HepG2 (cell line): ENCODE measurements around the gene PIGR. TPM values are rescaled to one million over a fixed set of nuclear protein-coding genes. Genes with fewer than 3 reads are reported as not detected.

ENCODE experiments used
- BORCS8-MEF2B ChIP-seq: sonication (generic); formaldehyde crosslinking; IDR thresholded peaks from 2 replicates; pipeline ENCODE4 v1.8.0; 2022; ENCODE audit warnings: mild to moderate bottlenecking, missing genetic modification reagents
- CHCHD3 ChIP-seq: sonication (generic); formaldehyde crosslinking; IDR thresholded peaks from 2 replicates; pipeline ENCODE4 v1.8.0; 2022; ENCODE audit warnings: mild to moderate bottlenecking, missing genetic modification reagents, moderate library complexity
- CHD2 ChIP-seq: IDR thresholded peaks from 2 replicates; pipeline ENCODE4 v1.6.1; 2011; ENCODE audit warnings: low read depth, low read length, improper control_type of control experiment
- CSRNP1 ChIP-seq: sonication (generic); formaldehyde crosslinking; IDR thresholded peaks from 2 replicates; pipeline ENCODE4 v1.8.1; 2023; ENCODE audit warnings: mild to moderate bottlenecking, missing genetic modification reagents
- FOXK1 ChIP-seq: sonication (generic); formaldehyde crosslinking; IDR thresholded peaks from 2 replicates; pipeline ENCODE4 v1.4.0; 2020; ENCODE audit warnings: low read depth, missing genetic modification reagents, borderline replicate concordance
- HES4 ChIP-seq: sonication (generic); formaldehyde crosslinking; IDR thresholded peaks from 2 replicates; pipeline ENCODE4 v1.9.0; 2021; ENCODE audit warnings: mild to moderate bottlenecking, missing genetic modification reagents, borderline replicate concordance
- MYNN ChIP-seq: sonication (generic); formaldehyde crosslinking; IDR thresholded peaks from 2 replicates; pipeline ENCODE4 v1.4.0; 2020; ENCODE audit warnings: mild to moderate bottlenecking, low read depth, missing genetic modification reagents
- NFRKB ChIP-seq: fragments of 450-650 bp; IDR thresholded peaks from 2 replicates; pipeline ENCODE4 v1.6.1; 2017
- REL ChIP-seq: sonication (generic); formaldehyde crosslinking; conservative IDR thresholded peaks from 2 replicates; pipeline ENCODE4 v1.8.0; 2022; ENCODE audit warnings: mild to moderate bottlenecking, missing genetic modification reagents, moderate library complexity
- SMAD3 ChIP-seq: sonication (generic); formaldehyde crosslinking; IDR thresholded peaks from 2 replicates; pipeline ENCODE4 v1.4.0; 2020; ENCODE audit warnings: missing genetic modification reagents
- SMARCE1 ChIP-seq: fragments of 450-650 bp; IDR thresholded peaks from 2 replicates; pipeline ENCODE4 v1.6.1; 2017; ENCODE audit warnings: borderline replicate concordance
- SRF ChIP-seq: IDR thresholded peaks from 2 replicates; pipeline ENCODE4 v1.6.1; 2011; ENCODE audit warnings: mild to moderate bottlenecking, low read depth, low read length, moderate library complexity
- TCF7L2 ChIP-seq: IDR thresholded peaks from 2 replicates; pipeline ENCODE4 v1.6.1; 2011; ENCODE audit warnings: mild to moderate bottlenecking, low read depth, low read length, moderate library complexity
- TEAD2 ChIP-seq: sonication (generic); formaldehyde crosslinking; IDR thresholded peaks from 2 replicates; pipeline ENCODE4 v1.9.0; 2021; ENCODE audit warnings: missing genetic modification reagents
- TOE1 ChIP-seq: sonication (generic); formaldehyde crosslinking; IDR thresholded peaks from 2 replicates; pipeline ENCODE4 v1.4.0; 2020; ENCODE audit warnings: mild to moderate bottlenecking, missing genetic modification reagents
- TRIM24 ChIP-seq: sonication (generic); formaldehyde crosslinking; IDR thresholded peaks from 2 replicates; pipeline ENCODE4 v1.8.0; 2022; ENCODE audit warnings: mild to moderate bottlenecking, missing genetic modification reagents
- YEATS4 ChIP-seq: sonication (generic); formaldehyde crosslinking; IDR thresholded peaks from 2 replicates; pipeline ENCODE4 v1.4.0; 2020; ENCODE audit warnings: missing genetic modification reagents, borderline replicate concordance
- ZFX ChIP-seq: sonication (generic); formaldehyde crosslinking; IDR thresholded peaks from 2 replicates; pipeline ENCODE4 v1.4.0; 2020; ENCODE audit warnings: mild to moderate bottlenecking, low read depth, missing genetic modification reagents, moderate library complexity
- ZIK1 ChIP-seq: sonication (generic); formaldehyde crosslinking; IDR thresholded peaks from 2 replicates; pipeline ENCODE4 v1.5.0; 2020; ENCODE audit warnings: mild to moderate bottlenecking, low read depth, missing genetic modification reagents, borderline replicate concordance
- ZNF101 ChIP-seq: sonication (generic); formaldehyde crosslinking; IDR thresholded peaks from 2 replicates; pipeline ENCODE4 v1.4.0; 2020; ENCODE audit warnings: mild to moderate bottlenecking, low read depth, missing genetic modification reagents, borderline replicate concordance
- ZNF337 ChIP-seq: sonication (generic); formaldehyde crosslinking; IDR thresholded peaks from 2 replicates; pipeline ENCODE4 v1.5.1; 2020; ENCODE audit warnings: missing genetic modification reagents, low read depth, mild to moderate bottlenecking, borderline replicate concordance
- ZNF572 ChIP-seq: sonication (generic); formaldehyde crosslinking; IDR thresholded peaks from 2 replicates; pipeline ENCODE4 v1.5.1; 2020; ENCODE audit warnings: mild to moderate bottlenecking, missing genetic modification reagents
- polyA plus RNA-seq, 8 experiments: library from polyadenylated mRNA; depleted of rRNA in 3 of 8; stranded (reverse) in 7 of 8; unstranded in 1 of 8; fragments of >200 nt; fragmentation: Illumina TruSeq in 4 of 8; extraction: Trizol in 4 of 8; gene quantifications; 2 replicates each; pipeline versions ENCODE4 v1.2.1 to v1.2.3, GENCODE V29; 2011 to 2016; ENCODE audit warnings: low read depth in 4 of 8, missing spikeins in 1 of 8, mixed read lengths in 1 of 8; ENCODE audit not compliant: insufficient read depth in 1 of 8
- total RNA-seq, 5 experiments: library from RNA; depleted of rRNA; stranded (reverse); fragments of >200 nt; fragmentation: Illumina TruSeq; extraction: Trizol; gene quantifications; 2 replicates each; pipeline ENCODE4 v1.2.3, GENCODE V29; 2016; ENCODE audit warnings: low read depth in 1 of 5
- TF ChIP-seq, protein P1 (sequence below): sonication (generic); formaldehyde crosslinking; IDR thresholded peaks from 2 replicates; pipeline ENCODE4 v1.4.0; 2020; ENCODE audit warnings: missing genetic modification reagents, mild to moderate bottlenecking, borderline replicate concordance
- TF ChIP-seq, protein P2 (sequence below): sonication (generic); formaldehyde crosslinking; IDR thresholded peaks from 2 replicates; pipeline ENCODE4 v1.4.0; 2020; ENCODE audit warnings: missing genetic modification reagents, mild to moderate bottlenecking, borderline replicate concordance

PIGR gene
- total and polyA plus RNA-seq, 2 of the 13 experiments (the other 11 are each of a cell fraction or from before 2014, with no cell fraction given) = not detected

DNA sequence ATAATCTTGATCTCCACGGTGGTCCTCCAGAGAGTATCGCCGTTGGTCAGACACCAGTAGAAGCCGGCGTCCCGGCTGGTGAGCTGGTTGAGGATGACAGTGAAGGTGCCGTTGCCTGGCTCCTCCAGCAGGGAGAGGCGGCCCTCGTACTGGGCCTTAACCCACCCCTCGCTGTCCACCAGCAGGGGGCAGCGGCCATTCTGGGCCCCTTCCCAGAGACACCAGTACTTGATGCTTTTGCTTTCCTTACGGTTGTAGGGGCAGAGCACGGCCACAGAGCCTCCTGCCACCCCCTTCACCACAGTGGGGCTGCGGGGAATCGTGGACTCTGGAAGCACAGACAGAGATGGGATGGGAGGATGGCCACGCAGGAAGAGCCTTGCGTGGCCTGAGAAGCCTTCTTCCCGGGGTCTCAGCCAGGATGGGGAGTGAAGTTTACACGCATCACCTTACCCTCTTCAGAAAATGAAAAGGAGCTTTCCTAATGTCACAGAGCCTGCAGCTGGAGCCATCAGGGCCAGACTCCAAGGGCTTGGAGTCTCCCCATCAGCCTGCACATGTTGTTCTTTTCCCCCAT, 10.7 kb downstream of the PIGR start (continued):
- no peak for TF ChIP-seq BORCS8-MEF2B (CRISPR knock-in tag)
- TF ChIP-seq REL = no peak
- no peak for TF ChIP-seq ZNF337 (CRISPR knock-in tag)
- no peak for TF ChIP-seq YEATS4 (CRISPR knock-in tag)
- TF ChIP-seq ZIK1 = no peak
- no peak for TF ChIP-seq NFRKB
- no peak for TF ChIP-seq FOXK1 (CRISPR knock-in tag)
- peak; percentile 57; the same call in 1 of the 2 replicates for TF ChIP-seq SMAD3 (CRISPR knock-in tag)
- TF ChIP-seq TEAD2 (CRISPR knock-in tag) = no peak
- TF ChIP-seq SMARCE1 = no peak
- no peak for TF ChIP-seq CSRNP1 (CRISPR knock-in tag)
- no peak for TF ChIP-seq SRF
- TF ChIP-seq TCF7L2 = no peak
- no peak for TF ChIP-seq CHCHD3 (CRISPR knock-in tag)
- TF ChIP-seq CHD2 = no peak
- TF ChIP-seq ZFX (CRISPR knock-in tag) = peak; percentile 65
- TF ChIP-seq HES4 (CRISPR knock-in tag) = no peak
- TF ChIP-seq, protein P1, sequence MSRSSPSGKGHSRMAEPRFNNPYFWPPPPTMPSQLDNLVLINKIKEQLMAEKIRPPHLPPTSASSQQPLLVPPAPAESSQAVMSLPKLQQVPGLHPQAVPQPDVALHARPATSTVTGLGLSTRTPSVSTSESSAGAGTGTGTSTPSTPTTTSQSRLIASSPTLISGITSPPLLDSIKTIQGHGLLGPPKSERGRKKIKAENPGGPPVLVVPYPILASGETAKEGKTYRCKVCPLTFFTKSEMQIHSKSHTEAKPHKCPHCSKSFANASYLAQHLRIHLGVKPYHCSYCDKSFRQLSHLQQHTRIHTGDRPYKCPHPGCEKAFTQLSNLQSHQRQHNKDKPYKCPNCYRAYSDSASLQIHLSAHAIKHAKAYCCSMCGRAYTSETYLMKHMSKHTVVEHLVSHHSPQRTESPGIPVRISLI (CRISPR knock-in tag) = no peak
- TF ChIP-seq MYNN (CRISPR knock-in tag) = no peak
- TF ChIP-seq TOE1 (CRISPR knock-in tag) = no peak
- no peak for TF ChIP-seq ZNF572
- no peak for TF ChIP-seq TRIM24 (CRISPR knock-in tag)
- TF ChIP-seq ZNF101 (CRISPR knock-in tag) = no peak
- TF ChIP-seq, protein P2, sequence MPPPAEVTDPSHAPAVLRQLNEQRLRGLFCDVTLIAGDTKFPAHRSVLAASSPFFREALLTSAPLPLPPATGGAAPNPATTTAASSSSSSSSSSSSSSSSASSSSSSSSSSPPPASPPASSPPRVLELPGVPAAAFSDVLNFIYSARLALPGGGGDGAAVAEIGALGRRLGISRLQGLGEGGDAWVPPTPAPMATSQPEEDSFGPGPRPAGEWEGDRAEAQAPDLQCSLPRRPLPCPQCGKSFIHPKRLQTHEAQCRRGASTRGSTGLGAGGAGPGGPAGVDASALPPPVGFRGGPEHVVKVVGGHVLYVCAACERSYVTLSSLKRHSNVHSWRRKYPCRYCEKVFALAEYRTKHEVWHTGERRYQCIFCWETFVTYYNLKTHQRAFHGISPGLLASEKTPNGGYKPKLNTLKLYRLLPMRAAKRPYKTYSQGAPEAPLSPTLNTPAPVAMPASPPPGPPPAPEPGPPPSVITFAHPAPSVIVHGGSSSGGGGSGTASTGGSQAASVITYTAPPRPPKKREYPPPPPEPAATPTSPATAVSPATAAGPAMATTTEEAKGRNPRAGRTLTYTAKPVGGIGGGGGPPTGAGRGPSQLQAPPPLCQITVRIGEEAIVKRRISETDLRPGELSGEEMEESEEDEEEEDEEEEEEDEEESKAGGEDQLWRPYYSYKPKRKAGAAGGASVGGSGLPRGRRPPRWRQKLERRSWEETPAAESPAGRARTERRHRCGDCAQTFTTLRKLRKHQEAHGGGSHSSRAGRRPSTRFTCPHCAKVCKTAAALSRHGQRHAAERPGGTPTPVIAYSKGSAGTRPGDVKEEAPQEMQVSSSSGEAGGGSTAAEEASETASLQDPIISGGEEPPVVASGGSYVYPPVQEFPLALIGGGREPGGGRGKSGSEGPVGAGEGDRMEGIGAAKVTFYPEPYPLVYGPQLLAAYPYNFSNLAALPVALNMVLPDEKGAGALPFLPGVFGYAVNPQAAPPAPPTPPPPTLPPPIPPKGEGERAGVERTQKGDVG = no peak
